GM18502 (cell line): ENCODE data around the gene CEBPA.

Experiments
- ATAC-seq: cut with Tn5 transposase; IDR thresholded peaks from one replicate; pipeline ENCODE4 v1.9.1; 2021; ENCODE audit warnings: mild to moderate bottlenecking; ENCODE audit not compliant: unreplicated experiment, poor library complexity

CEBPA gene

DNA sequence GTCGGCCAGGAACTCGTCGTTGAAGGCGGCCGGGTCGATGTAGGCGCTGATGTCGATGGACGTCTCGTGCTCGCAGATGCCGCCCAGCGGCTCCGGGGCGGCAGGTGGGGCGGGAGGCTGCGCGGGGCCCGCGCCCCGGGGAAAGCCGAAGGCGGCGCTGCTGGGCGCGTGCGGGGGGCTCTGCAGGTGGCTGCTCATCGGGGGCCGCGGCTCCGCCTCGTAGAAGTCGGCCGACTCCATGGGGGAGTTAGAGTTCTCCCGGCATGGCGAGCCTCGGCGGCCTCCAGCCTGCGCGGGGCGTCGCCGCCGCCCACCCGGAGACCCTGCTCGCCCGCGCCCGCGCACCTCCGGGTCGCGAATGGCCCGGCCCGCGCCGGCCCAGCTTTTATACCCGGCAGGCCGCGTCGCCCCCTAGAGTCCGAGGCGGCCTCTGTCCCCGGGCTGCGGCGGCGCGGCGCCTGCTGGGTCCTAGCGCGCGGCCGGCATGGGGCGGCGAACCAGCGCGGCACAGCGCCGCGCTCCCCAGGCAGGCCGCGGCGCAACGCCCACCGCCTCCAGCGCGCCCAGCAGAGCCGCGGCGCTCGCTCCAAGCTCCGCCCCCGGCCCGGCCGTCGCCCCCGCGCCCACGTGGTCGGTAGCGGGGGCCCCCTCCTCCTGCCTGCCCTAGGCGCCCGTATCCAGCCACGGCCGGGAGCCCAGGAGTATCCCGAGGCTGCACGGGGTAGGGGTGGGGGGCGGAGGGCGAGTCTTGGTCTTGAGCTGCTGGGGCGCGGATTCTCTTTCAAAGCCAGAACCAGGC lies at the start of gene CEBPA:
Gene CEBPA (minus strand): TSS at position 360 of the 799 bp plus-strand sequence. CDS start 120 bp downstream, at position 240.
- peak; percentile 84 for ATAC-seq

DNA sequence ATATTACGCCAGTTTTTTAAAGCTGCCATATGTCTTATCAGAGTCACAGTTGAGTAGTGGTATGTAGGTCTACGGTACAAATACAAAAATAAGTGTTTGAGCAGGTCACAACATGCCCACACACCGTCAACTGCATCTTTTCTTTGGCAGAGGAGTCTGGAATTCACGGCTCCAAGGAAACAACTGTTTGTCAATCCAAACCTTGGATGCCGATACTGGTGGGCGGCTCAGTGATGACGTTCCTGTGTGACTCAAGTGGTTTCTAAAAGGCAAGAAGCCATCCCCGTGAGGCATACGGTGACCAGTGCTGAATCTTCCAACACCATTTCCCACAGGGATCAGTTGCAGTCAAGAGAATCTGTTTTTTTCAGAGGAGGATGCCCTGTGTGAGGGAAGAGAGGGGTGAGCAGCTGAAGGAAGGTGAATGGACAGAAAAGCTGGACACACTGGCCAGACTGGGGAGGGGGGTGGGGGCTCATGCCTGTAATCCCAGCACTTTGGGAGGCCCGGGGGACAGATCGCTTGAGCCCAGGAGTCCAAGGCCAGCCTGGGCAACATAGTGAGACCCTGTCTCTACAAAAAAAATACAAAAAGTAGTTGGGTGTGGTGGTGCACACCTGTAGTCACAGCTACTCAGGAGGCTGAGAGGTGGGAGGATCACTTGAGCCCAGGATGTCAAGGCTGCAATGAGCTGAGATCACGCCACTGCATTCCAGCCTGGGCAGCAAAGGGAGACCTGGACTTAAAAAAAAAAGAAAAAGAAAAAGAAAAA lies 48.4 kb upstream of the CEBPA start:
- ATAC-seq, result no peak

- ATAC-seq, result no peak
Observed at GRCh38 chr19:33349319-33350289, 47.3 kb upstream of the CEBPA start.

- no peak for ATAC-seq
Observed at GRCh38 chr19:33348301-33349010, 46.1 kb upstream of the CEBPA start.

- ATAC-seq, result no peak
Observed at GRCh38 chr19:33347300-33347699, 45.0 kb upstream of the CEBPA start.

- no peak for ATAC-seq
Observed at GRCh38 chr19:33346665-33347064, 44.3 kb upstream of the CEBPA start.

GRCh38 chr19:33345163-33345562 lies 42.8 kb upstream of the CEBPA start:
- ATAC-seq, result no peak

DNA sequence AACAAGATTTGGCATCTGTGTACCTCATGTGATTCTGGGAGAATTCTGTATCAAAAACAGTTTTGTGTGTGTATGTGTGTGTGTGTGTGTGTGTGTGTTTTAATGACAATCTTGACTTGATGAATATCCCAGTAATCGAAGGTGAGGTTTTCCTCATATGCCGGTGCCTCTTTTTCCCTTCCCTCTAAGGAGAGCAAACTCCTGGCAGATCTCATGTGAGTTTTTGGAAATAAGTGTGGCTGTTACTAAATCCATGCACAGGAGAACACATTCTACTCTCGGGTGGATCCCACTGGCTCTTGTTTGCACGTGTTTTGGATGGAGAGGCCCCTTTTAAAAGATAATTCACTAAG lies 42.2 kb upstream of the CEBPA start:
- ATAC-seq, result no peak

GRCh38 chr19:33343859-33344572 lies 41.7 kb upstream of the CEBPA start:
- no peak for ATAC-seq

- ATAC-seq, result no peak
Observed at GRCh38 chr19:33343301-33343700, 41.0 kb upstream of the CEBPA start.

- no peak for ATAC-seq
Observed at GRCh38 chr19:33340991-33341390, 38.7 kb upstream of the CEBPA start.

DNA sequence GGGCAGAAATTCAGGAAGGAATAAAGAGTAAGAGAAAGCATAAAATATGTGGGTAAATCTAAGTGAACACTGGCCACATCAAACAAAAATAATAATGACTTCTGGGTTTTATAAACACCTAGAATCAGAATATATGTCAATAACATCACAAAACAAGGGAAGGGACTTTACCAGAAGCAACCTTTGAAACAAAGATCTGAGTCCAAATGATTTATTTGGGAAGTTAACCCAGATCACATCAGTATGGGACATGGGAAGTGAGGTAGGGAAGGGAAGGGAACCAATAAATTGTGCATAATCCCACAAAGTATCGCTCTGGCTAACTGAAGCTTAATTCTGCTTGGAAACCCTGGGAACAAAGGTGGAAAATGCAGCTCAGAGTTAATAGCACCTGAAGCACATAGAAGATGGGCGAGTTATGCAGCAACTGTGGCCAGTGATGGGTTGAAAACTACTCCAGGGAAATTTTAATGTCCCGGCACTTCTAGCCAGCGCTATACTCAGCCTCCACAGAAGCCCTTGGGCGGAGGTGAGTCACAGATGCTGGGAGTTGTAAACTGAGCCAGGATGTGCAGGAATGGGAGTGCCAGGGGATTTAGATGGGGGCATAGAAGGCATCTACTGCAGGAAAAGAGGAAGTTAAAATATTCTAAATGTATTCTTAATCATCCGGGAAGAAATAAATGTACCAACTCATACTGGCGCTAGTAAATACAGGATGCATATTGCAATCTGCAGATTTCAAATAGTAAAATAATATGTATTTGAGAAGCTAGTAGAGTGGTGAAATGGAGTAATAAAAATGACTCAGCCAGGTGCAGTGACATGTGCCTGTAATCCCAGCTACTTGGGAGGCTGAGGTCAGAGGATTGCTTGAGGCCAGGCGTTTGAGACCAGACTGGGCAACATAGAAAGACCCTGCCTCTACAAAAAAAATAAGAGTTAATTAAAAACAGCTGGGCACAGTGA lies 37.0 kb upstream of the CEBPA start:
- no peak for ATAC-seq

- ATAC-seq, result no peak
Observed at GRCh38 chr19:33335446-33335845, 33.1 kb upstream of the CEBPA start.

- ATAC-seq, result no peak
Observed at GRCh38 chr19:33334271-33334670, 31.9 kb upstream of the CEBPA start.

DNA sequence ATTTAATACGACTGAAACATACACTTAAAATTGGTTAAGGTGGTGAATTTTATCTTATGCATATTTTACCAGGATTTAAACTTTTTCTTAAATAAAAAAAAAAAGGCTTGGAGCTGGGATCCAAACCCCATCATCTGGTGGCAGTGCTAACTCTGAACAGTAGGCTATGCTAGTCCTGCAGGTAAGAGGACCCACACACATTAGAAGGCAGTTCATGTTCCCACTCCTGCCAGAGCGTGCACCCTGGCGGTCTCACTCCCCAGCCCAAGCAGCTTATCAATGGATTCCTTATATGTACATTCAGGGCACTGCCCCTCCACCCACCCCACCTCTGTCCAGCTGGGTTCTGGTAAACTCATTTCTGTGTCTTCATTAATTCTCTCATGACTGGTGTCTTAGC lies 31.3 kb upstream of the CEBPA start:
- no peak for ATAC-seq

DNA sequence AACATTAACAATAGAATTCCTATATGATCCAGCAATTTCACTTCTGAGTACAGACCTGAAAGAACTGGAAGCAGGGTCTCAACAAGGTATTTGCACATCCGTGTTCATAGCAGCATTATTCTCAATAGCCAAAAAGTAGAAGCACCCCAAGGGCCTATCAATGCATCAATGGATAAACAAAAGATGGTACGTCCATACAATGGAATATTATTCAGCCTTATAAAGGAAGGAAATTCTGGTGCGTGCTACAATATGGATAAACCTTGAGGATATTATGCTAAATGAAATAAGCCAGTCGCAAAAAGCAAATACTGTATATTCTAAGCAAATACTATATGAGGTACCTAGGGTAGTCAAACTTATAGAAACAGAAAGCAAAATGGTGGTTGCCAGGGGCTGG lies 30.8 kb upstream of the CEBPA start:
- no peak for ATAC-seq

DNA sequence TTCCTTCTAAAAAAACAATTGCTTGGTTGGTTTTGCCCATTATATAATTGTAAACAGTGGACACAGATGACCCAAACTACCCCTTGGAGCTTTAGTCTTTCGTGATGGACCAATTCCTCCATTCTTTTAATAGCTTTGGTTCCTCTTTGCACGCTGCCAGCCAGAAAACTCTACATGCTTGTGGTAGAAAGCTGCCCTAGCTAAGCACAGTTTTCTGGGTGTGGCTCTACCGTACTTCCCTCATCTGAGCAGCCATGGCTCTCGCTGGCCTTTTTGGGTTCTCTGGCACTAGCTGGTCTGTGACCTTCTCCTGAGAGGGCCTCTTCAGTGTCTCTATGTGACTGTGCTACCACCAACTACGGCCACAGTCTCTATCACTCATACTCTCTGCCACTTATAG lies 29.9 kb upstream of the CEBPA start:
- no peak for ATAC-seq

DNA sequence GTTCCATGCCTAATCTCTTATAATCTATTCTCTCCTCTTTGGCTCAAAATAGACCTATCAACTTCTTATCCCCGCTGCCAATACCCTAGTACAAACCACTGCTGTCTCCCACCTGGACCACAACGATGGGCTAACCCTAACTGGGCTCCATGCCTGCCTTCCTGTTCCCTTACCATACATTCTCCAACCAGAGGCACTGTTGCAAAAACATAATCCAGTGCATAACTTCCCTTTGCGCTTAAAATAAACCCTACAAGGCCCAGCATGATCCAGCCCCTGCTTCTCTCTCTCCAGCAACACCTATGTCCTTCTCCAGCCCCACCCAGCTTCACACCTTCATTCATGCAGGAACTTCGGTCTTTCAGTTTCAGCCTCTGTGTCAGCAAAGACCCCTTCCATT lies 27.4 kb upstream of the CEBPA start:
- no peak for ATAC-seq
